ENCODE data around the gene THOP1. TPM values are rescaled to one million over a fixed set of nuclear protein-coding genes. Genes with fewer than 3 reads are reported as not detected.

THOP1 gene
- total RNA-seq, 1 donor from 2014 or later = 105 TPM

DNA sequence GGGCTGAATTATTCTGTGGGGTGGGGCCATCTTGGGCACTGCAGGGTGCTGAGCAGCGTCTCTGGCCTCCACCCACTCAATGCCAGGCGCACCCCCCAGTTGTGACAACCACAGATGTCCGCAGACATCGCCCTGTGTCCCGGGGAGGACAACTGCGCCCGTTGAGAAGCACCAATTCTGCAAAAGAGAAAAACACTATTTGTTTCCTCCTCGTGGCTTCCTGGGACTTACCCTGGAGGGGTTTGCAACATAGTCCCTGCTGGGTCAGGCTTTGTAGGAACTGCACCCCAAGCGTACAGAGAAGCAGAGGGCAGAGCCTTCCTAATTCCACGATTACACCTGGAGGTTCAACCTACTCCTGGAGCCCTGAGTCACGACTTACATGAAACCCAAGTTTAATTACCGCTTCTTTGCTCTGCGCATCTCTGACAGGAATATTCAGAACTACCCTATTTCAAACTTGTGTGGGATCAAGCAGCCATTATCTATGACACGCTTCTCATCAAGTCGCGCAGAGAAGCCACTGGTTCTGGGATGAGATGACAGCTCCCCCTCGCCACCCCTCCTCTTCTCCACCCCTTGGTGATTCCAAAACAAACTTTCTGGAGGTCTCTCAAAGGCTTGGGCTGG, 34.4 kb upstream of the THOP1 start:
- H3K4me1 Mint-ChIP-seq = no peaks in the 10 kb centered on the region
- no peak overlapping the region for H3K27ac Mint-ChIP-seq

DNA sequence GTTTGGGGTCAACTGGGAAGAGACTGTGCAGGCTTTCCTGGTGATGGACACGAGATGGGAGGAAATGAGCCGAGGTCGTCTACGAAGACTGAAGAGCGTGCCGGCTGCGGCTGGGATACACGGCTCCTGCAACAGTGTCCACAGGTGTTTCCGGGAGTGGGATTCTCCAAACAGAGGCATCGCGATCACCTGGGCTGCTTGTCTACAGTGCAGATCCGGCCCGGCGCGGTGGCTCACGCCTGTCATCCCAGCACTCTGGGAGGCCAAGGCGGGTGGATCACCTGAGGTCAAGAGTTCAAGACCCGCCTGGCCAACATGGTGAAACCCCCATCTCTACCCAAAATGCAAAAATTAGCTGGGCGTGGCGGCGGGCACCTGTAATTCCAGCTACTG, 33.9 kb upstream of the THOP1 start:
- no peaks in the 10 kb centered on the region for H3K4me1 ChIP-seq
- TF ChIP-seq EZH2phosphoT487 (IDR thresholded peaks at IDR 0.05) (no peak), EZH2 (IDR thresholded peaks at IDR 0.05) (no peak)
- TF ChIP-seq, protein P1, sequence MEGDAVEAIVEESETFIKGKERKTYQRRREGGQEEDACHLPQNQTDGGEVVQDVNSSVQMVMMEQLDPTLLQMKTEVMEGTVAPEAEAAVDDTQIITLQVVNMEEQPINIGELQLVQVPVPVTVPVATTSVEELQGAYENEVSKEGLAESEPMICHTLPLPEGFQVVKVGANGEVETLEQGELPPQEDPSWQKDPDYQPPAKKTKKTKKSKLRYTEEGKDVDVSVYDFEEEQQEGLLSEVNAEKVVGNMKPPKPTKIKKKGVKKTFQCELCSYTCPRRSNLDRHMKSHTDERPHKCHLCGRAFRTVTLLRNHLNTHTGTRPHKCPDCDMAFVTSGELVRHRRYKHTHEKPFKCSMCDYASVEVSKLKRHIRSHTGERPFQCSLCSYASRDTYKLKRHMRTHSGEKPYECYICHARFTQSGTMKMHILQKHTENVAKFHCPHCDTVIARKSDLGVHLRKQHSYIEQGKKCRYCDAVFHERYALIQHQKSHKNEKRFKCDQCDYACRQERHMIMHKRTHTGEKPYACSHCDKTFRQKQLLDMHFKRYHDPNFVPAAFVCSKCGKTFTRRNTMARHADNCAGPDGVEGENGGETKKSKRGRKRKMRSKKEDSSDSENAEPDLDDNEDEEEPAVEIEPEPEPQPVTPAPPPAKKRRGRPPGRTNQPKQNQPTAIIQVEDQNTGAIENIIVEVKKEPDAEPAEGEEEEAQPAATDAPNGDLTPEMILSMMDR (IDR thresholded peaks at IDR 0.05) = no peak
- H3K4me3 ChIP-seq = no peak overlapping the region
- no peak overlapping the region for H3K4me3 Mint-ChIP-seq
- no peak overlapping the region for H3K4me2 ChIP-seq
- H4K20me1 ChIP-seq (ENCODE audit: low read depth) = no peaks in the 10 kb centered on the region
- peaks cover 7% of the 10 kb centered on the region for H3K27me3 Mint-ChIP-seq (ENCODE audit: insufficient read depth, low read depth)
- H3K36me3 Mint-ChIP-seq = peaks cover 7% of the 10 kb centered on the region
- H3K27me3 ChIP-seq = peaks cover 27% of the 10 kb centered on the region
- no peaks in the 10 kb centered on the region for H3K4me1 Mint-ChIP-seq
- no peaks in the 10 kb centered on the region for H3K79me2 ChIP-seq (ENCODE audit: low read depth)
- no peak overlapping the region for H3K9ac ChIP-seq
- H3K9me3 Mint-ChIP-seq = no peaks in the 10 kb centered on the region
- H3K9me3 ChIP-seq (ENCODE audit: low read depth) = no peaks in the 10 kb centered on the region
- no peaks in the 10 kb centered on the region for H3K36me3 ChIP-seq
- no peak overlapping the region for H3K27ac ChIP-seq
- H3F3A ChIP-seq (ENCODE audit: low read depth) = no peaks in the 10 kb centered on the region
- no peak overlapping the region for H3K27ac Mint-ChIP-seq
- H2AFZ ChIP-seq (replicated peaks) = no peak overlapping the region
- no peak for DNase-seq (ENCODE audit: low spot score)

More for the DNA sequence above, 34.4 kb upstream of the THOP1 start:
- no peaks in the 10 kb centered on the region for H3F3A ChIP-seq (ENCODE audit: low read depth)
- no peak overlapping the region for H3K9ac ChIP-seq
- H3K27me3 Mint-ChIP-seq (ENCODE audit: insufficient read depth, low read depth) = peaks cover 7% of the 10 kb centered on the region
- H3K4me3 Mint-ChIP-seq = no peak overlapping the region
- H4K20me1 ChIP-seq (ENCODE audit: low read depth) = no peaks in the 10 kb centered on the region
- TF ChIP-seq EZH2phosphoT487 (IDR thresholded peaks at IDR 0.05) = no peak
- TF ChIP-seq, protein P1 (IDR thresholded peaks at IDR 0.05) = no peak
- TF ChIP-seq EZH2 (IDR thresholded peaks at IDR 0.05) = no peak
- no peaks in the 10 kb centered on the region for H3K4me1 ChIP-seq
- H3K27ac ChIP-seq = no peak overlapping the region
- H3K79me2 ChIP-seq (ENCODE audit: low read depth) = no peaks in the 10 kb centered on the region
- H3K27me3 ChIP-seq = peaks cover 32% of the 10 kb centered on the region
- DNase-seq (ENCODE audit: low spot score) = no peak
- H3K4me2 ChIP-seq = no peak overlapping the region
- no peaks in the 10 kb centered on the region for H3K9me3 ChIP-seq (ENCODE audit: low read depth)
- no peak overlapping the region for H3K4me3 ChIP-seq
- no peak overlapping the region for H2AFZ ChIP-seq (replicated peaks)
- H3K36me3 Mint-ChIP-seq = peaks cover 7% of the 10 kb centered on the region
- H3K36me3 ChIP-seq = no peaks in the 10 kb centered on the region
- no peaks in the 10 kb centered on the region for H3K9me3 Mint-ChIP-seq

DNA sequence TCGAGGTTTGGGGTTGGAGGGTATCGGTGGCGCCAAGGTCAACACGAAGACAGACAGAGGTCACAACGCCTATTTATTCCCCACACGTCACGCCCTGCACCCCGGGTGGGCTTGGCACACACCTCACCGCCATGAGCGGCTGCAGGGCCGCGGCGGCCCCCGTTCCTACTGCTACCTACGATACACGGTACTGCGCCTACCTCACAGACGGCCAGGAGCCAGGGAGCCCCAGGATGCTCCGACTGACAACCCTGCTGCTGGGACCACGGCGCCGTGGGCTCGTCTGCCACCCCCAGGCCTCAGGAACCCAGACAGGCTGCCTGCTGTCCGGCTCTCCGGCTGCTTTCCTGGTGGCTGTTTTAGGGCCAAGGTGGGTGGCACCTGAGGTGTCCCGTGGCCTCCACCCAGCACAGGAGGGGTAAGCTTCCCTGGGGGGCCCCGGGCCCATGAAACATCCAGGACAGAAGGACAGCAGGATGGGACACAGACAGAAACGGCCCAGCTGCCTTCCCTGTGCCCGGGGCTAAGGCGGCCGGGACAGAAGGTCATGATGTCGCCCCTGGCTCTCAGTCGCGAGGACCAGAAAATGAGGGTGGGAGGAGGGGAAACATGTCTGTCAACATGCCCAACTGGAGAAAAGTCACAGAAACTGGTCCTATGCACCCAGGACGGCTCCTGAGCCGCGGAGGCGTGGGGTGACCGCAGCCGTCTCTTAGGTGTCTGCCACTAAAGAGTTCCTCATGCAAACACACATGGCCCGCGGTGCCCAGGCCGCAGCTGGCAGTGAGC, 30.4 kb upstream of the THOP1 start:
- H3K4me1 ChIP-seq = no peaks in the 10 kb centered on the region
- no peak overlapping the region for H3K4me2 ChIP-seq
- H3K36me3 ChIP-seq = no peaks in the 10 kb centered on the region
- Mint-ChIP-seq H3K27me3 (ENCODE audit: insufficient read depth, low read depth) (peaks cover under 1% of the 10 kb centered on the region), H3K36me3 (peaks cover 17% of the 10 kb centered on the region), H3K4me1 (no peaks in the 10 kb centered on the region), H3K9me3 (no peaks in the 10 kb centered on the region), H3K4me3 (no peak overlapping the region), H3K27ac (no peak overlapping the region)
- H3K27ac ChIP-seq = no peak overlapping the region
- H3K9me3 ChIP-seq (ENCODE audit: low read depth) = no peaks in the 10 kb centered on the region
- no peak for DNase-seq (ENCODE audit: low spot score)
- no peaks in the 10 kb centered on the region for H4K20me1 ChIP-seq (ENCODE audit: low read depth)
- no peaks in the 10 kb centered on the region for H3F3A ChIP-seq (ENCODE audit: low read depth)
- no peak overlapping the region for H2AFZ ChIP-seq (replicated peaks)
- H3K4me3 ChIP-seq = no peak overlapping the region
- H3K79me2 ChIP-seq (ENCODE audit: low read depth) = no peaks in the 10 kb centered on the region
- no peak overlapping the region for H3K9ac ChIP-seq
- TF ChIP-seq, protein P1 (IDR thresholded peaks at IDR 0.05) = no peak
- H3K27me3 ChIP-seq = no peaks in the 10 kb centered on the region

All from neural progenitor cell (in vitro differentiated cells).